ENCODE data around the gene FER.

Gene FER

DNA sequence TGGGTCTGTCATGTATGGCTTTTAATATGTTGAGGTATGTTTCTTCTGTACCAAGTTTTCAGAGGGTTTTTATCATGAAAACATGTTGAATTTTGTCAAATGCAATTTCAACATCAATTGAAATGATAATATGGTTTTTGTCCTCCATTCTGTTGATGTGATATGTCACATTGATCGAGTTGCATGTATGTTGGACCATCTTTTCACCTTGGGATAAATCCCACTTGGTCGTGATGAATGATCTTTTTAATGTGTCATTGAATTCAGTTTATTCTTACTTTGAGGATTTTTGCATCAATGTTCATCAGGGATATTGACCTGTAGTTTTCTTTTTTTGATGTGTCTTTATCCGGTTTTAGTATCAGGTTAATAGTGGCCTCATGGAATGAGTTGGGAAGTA is 373.5 kb downstream of the FER start:
- CTCF ChIA-PET = no interaction called here
- H3K27ac ChIP-seq = no peak overlapping the region
- DNase-seq (ENCODE audit: low spot score) = no peak
- POLR2A ChIA-PET (ENCODE audit: low non-redundant PET) = no interaction called here
- no peak for TF ChIP-seq CTCF (conservative IDR thresholded peaks at IDR 0.05; ENCODE audit: low read depth)

GRCh38 chr5:109125755-109126429 is 378.2 kb downstream of the FER start:
- H3K27ac ChIP-seq = no peak overlapping the region
- ChIA-PET CTCF (interaction anchor here (0.7 kb wide), 1 partner anchor 223 kb away, joined by 4 read pairs; no protein-coding TSS in a partner anchor), POLR2A (ENCODE audit: low non-redundant PET) (no interaction called here)
- DNase-seq (ENCODE audit: low spot score) = no peak
- TF ChIP-seq CTCF (conservative IDR thresholded peaks at IDR 0.05; ENCODE audit: low read depth) = no peak

DNA sequence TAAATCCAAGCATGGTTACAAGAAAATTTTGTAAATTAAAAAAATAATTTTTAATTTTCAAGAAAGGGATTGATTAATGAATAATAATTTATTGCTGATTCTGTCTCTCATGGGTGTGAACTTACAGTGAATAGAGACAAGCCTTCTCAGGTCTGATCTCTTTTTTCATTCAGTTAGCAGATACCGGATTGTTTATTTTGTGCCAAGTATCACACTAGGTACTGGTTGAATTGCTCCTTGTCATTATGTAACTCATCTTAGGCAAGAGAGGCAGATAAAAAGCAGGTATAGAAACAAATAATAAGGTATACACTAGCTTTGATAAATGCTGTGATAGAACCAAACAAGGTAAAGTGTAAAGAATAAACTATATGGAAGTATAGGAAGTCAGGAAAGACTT is 378.8 kb downstream of the FER start:
- ChIA-PET CTCF (interaction anchor here (0.7 kb wide), 1 partner anchor 223 kb away, joined by 4 read pairs; no protein-coding TSS in a partner anchor), POLR2A (ENCODE audit: low non-redundant PET) (no interaction called here)

GRCh38 chr5:109136906-109137305 is 389.2 kb downstream of the FER start:
- ChIA-PET POLR2A (ENCODE audit: low non-redundant PET) (no interaction called here), CTCF (interaction anchor here (0.9 kb wide), 1 partner anchor 30 kb away, joined by 3 read pairs; no protein-coding TSS in a partner anchor)
- no peak for DNase-seq (ENCODE audit: low spot score)
- H3K27ac ChIP-seq = no peak overlapping the region
- TF ChIP-seq CTCF (conservative IDR thresholded peaks at IDR 0.05; ENCODE audit: low read depth) = no peak

More for the DNA sequence above, 378.8 kb downstream of the FER start:
- DNase-seq (ENCODE audit: low spot score) = no peak
- no peak overlapping the region for H3K27ac ChIP-seq
- TF ChIP-seq CTCF (conservative IDR thresholded peaks at IDR 0.05; ENCODE audit: low read depth) = no peak

- no peak for TF ChIP-seq CTCF (conservative IDR thresholded peaks at IDR 0.05; ENCODE audit: low read depth)
- no peak for DNase-seq (ENCODE audit: low spot score)
- POLR2A ChIA-PET (ENCODE audit: low non-redundant PET) = no interaction called here
Observed at GRCh38 chr5:109141222-109142200, 393.8 kb downstream of the FER start.

DNA sequence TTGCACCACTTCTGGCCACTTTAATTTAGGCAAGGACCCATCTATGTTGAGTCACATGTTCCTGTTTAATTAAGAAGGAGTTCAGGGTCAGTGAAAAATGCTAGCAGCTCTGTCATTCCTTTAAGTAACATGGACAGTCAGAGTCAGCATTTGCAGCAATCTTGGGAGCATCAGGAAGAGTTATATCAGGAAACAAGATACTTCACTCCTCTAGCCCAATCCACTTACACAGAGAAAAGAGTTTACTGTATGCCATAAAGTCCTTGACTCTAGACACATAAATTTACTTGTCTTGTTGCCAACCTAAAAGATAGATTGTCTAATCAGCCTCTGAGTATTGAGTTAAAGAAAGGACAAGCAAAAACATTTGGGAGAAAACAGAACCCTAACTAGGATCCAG is 395.3 kb downstream of the FER start:
- DNase-seq (ENCODE audit: low spot score) = no peak
- ChIA-PET CTCF (no interaction called here), POLR2A (ENCODE audit: low non-redundant PET) (no interaction called here)
- no peak for TF ChIP-seq CTCF (conservative IDR thresholded peaks at IDR 0.05; ENCODE audit: low read depth)
- no peak overlapping the region for H3K27ac ChIP-seq

More at GRCh38 chr5:109141222-109142200, 393.8 kb downstream of the FER start:
- CTCF ChIA-PET = interaction anchor here (1.0 kb wide), 1 partner anchor 43 kb away, joined by 5 read pairs; no protein-coding TSS in a partner anchor
- H3K27ac ChIP-seq = no peak overlapping the region
